OCI-LY7 (cell line): ENCODE data around the gene HRH1.
"Not testable (repeated sequence)": the region's sequence is repeated elsewhere in the genome, so short reads cannot be mapped to it uniquely, and the experiment has no call there.

ENCODE experiments used
- CTCF ChIP-seq: fragments of 200-600 bp; sonication (generic); conservative IDR thresholded peaks from 2 replicates; pipeline ENCODE4 v1.5.1; 2014; ENCODE audit warnings: mild to moderate bottlenecking, antibody characterized with exemption, low read length, moderate library complexity, mixed read lengths
- EZH2phosphoT487 ChIP-seq: fragments of 200-600 bp; sonication (generic); IDR thresholded peaks from 2 replicates; pipeline ENCODE4 v1.6.1; 2018; ENCODE audit warnings: low read depth, borderline replicate concordance, mild to moderate bottlenecking, mixed run types, antibody characterized with exemption, low read length, moderate library complexity, mixed read lengths

DNA sequence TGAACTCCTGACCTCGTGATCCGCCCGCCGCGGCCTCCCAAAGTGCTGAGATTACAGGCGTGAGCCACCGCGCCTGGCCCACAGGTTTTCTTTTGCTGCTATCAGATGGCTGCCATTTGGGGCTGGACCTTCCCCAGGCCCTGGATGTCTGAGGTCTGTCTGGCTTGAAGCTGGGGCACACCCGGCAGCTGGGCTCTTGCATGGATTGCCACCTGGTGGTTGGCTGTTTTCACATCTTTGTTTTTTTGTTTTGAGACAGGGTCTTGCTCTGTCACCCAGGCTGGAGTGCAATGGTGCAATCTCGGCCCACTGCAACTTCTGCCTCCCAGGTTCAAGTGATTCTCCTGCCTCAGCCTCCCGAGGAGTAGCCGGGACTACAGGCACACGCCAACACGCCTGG, 51.6 kb downstream of the HRH1 start:
- 0 out of 2 replicates have a peak, but pooled peaks have one; percentile 31 for TF ChIP-seq CTCF
- TF ChIP-seq EZH2phosphoT487: not testable (repeated sequence)
